HG03520 (cell line): ENCODE results near the gene CHTOP.
"Not testable (repeated sequence)": the region's sequence is repeated elsewhere in the genome, so short reads cannot be mapped to it uniquely, and the experiment has no call there.

ENCODE experiments used
- ATAC-seq: cut with Tn5 transposase; IDR thresholded peaks from one replicate; pipeline ENCODE4 v1.9.1; 2021; ENCODE audit warnings: mild to moderate bottlenecking, moderate library complexity; ENCODE audit not compliant: unreplicated experiment

The CHTOP gene, protein sequence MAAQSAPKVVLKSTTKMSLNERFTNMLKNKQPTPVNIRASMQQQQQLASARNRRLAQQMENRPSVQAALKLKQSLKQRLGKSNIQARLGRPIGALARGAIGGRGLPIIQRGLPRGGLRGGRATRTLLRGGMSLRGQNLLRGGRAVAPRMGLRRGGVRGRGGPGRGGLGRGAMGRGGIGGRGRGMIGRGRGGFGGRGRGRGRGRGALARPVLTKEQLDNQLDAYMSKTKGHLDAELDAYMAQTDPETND

GRCh38 chr1:153633754-153634665, at the start of gene CHTOP:
TSS of gene CHTOP (plus strand) at chr1:153634066. CDS start at chr1:153636589, 2,523 bp downstream.
- ATAC-seq: peak; percentile 81

DNA sequence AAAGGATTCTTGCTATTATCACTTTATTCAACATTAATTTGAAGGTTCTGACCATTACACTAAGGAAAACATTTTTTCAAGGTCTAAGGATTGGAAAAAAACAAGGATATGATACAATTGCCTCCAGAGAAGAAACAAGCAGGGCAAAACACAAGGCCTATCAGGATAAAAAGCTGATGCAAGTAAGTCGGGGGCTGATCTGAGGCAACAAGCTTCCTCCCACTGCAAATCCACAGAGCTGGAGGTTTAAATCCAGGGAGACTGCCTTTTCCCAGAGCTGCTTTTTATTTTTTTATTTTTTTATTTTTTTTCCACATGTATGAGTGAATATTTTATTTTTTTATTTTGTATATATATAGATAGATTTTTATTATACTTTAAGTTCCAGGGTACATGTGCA, 48.9 kb upstream of the CHTOP start:
- no peak for ATAC-seq

GRCh38 chr1:153586347-153586746, 47.5 kb upstream of the CHTOP start:
- ATAC-seq: no peak

GRCh38 chr1:153587314-153587713, 46.6 kb upstream of the CHTOP start:
- no peak for ATAC-seq

GRCh38 chr1:153588033-153588432, 45.8 kb upstream of the CHTOP start:
- ATAC-seq: not testable (repeated sequence)

DNA sequence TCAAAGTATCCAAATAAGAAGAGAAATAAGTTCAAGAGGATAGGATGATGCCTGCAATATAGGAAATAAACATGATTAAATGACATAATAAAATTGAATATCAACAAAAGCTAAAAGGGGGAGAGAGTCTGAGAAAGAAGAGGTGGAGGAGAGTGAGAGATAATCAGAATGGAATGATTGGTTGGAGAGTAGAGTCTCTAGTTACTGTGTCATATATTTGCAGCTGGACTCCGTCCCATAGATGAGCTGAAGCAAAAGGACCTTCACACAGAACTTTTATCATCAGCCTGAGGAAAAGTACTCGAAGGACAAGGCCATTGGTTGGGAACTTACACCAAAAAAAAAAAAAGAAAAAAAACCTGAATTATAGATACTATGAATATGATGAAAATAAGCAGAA, 45.4 kb upstream of the CHTOP start:
- no peak for ATAC-seq

DNA sequence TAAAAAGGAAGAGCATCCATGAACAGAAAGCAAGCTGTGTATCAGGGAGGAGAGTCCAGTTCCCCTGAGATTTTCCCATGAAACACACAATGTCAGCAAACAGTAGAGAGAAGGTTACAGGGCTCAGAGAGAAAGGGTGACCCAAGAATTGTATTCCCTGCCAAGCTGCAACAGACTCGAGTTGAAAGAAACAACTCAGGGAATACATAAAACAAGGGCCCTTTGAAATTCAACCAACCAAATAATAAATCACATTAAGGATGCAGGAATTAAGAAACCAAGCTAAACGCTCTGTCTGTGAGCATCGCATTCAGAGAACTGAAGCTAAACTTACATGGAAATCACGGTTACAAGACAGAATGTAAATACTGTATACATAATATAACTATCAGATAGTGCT, 41.1 kb upstream of the CHTOP start:
- ATAC-seq: no peak

- no peak for ATAC-seq
Measured at GRCh38 chr1:153597206-153597605, 36.7 kb upstream of the CHTOP start.

GRCh38 chr1:153598309-153599172, 35.3 kb upstream of the CHTOP start:
- peak; percentile 97 for ATAC-seq

DNA sequence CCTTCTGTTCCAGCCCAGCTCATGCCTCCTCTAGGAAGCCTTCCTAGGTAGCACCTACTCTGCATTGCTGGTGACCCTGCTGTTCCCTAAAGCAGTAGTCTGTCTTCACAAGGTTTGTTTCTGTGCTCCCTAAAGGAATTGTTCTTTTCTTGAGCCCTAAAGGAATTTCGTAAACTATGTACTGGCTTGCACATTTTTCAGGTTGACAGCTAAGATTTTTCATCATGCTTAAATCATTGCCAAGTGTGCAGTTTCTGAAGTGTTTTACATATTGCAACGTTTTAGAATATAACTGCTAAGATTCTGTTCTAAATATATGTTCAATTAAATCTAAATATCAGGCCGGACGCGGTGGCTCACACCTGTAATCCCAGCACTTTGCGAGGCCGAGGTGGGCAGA, 34.0 kb upstream of the CHTOP start:
- ATAC-seq: no peak

DNA sequence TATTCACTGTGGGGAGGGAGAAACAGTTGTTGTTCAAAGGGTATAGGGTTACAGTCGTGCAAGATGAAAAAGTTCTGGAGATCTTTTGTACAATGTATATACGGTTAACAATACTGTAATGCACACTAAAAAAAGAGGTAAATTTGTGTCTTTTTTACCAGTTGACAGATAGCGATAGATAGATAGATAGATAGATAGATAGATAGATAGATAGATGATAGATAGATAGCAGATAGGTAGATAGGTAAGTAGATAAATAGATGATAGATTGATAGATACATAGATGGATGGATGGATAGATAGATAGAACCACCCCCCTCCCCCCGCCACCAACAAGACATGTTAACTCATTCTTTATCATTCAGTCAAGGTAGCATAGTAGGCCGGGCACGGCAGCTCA, 31.1 kb upstream of the CHTOP start:
- ATAC-seq: no peak

DNA sequence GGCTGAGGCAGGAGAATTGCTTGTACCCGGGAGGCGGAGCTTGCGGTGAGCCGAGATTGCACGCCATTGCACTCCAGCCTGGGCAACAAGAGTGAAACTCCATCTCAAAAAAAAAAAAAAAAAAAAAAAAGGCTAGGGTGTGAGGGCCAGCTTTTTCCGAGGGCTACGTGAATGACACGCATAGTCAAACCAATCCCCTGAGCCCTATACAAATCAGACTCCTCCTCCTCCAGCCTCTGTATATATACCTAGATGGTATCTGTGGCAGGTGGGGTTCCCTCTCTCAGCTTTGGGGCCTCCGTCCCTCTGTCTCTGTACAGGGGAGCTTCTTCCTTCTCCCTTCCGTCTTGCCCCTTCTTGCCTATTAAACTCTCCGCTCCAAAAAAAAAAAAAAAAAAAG, 27.7 kb upstream of the CHTOP start:
- no peak for ATAC-seq

GRCh38 chr1:153607381-153607780, 26.5 kb upstream of the CHTOP start:
- ATAC-seq: no peak

GRCh38 chr1:153608089-153608682, 25.7 kb upstream of the CHTOP start:
- ATAC-seq: no peak

DNA sequence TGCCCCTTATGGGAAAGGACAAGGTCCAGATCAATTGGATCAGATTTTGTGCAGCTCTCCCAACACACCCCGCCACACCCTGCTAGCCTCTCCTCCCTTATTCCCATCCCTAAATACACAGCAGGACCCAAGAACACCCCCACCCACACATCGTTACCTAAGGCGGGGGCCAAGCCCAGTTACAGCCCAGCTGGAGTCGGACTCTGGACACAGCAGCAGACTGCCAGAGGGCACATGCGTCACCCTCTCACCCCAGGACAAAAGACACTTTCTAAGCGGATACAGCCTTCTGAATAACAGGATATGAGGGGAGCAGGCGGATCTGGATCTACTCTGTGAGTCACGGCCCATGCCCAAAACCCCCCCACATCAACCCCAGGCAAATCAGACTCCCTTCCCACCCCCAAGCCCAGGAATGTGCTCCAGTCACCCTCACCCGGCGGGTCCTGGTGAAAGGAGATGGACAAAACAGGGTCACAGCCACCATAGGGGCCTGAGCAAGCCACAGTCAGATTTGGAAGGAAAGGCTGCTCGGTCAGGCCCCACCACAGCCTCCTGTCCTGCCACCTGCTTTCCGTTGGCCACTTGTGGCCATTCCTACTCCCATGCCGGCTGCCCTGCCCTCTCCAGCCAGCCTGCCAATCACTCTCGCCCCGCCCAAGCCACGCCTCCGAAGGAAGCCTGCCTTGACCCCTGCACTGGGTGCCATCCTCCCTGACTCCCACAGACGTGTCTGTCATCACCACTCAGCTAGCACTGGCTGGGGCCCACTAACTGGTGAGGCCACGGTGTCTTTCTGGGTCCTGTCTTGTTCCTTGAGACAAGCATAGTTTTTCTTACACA, 24.9 kb upstream of the CHTOP start:
- ATAC-seq: no peak

DNA sequence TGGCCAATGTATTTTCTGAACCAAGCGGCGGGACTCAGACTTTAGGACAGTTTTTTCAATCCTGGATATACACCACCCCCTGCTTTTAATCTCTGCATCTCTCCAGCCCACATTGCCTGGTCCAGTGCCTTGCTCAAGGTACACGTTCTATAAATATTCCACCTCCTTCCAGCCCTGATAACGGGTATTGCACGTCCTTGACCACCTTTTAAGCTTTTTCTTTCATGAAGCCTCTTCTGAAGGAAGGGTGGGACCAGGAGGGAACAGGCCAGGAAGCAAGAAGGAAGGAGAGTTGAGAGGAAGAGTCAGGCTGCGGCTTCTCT, 24.3 kb upstream of the CHTOP start:
- ATAC-seq: no peak

GRCh38 chr1:153610334-153610733, 23.5 kb upstream of the CHTOP start:
- ATAC-seq: no peak

DNA sequence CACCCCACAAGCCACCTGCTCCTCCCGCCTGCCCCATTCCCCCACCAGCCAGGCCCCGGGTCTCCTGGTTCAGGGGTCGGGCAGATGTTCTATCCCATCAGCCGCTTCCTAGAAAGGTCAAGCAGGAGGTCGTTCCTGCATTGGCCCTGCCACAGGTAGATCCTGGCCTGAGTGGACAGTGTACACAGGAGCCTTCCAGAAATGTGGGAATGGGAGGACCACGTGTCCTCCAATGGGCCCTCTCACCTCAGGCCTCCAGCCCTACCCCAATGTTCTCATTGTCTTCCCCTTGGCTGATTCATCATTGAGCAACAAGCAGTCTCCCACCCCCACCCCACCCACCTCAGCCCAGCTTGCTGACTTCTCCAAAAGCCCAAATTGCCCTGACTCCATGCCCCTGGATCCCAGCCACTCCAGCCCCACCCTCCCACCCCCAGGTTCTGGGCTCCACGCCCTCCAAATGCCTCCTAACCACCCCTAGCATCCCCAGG, 23.0 kb upstream of the CHTOP start:
- ATAC-seq: no peak

GRCh38 chr1:153611356-153611755, 22.5 kb upstream of the CHTOP start:
- no peak for ATAC-seq
